ENCODE results near the gene RNFT1.
A peak's percentile ranks its signal among the peaks of the same experiment; 100 is the strongest.
"Not testable (repeated sequence)": the region's sequence is repeated elsewhere in the genome, so short reads cannot be mapped to it uniquely, and the experiment has no call there.

Gene RNFT1

GRCh38 chr17:59950049-59950448 is 14.5 kb downstream of the RNFT1 start:
- TF ChIP-seq EZH2phosphoT487 (IDR thresholded peaks at IDR 0.05; ENCODE audit: borderline replicate concordance, low read length) (no peak), CTCF (IDR thresholded peaks at IDR 0.05; ENCODE audit: low read depth, low read length, poor library complexity, severe bottlenecking) (no peak)
- Histone ChIP-seq H3K4me1 (ENCODE audit: control insufficient read depth, low read length) (peaks cover 64% of the 10 kb centered on the region), H3K27me3 (ENCODE audit: control insufficient read depth, low read length) (no peaks in the 10 kb centered on the region), H3K9me2 (replicated peaks; ENCODE audit: control insufficient read depth, low read length) (no peaks in the 10 kb centered on the region), H4K20me1 (ENCODE audit: control insufficient read depth, insufficient read depth, low read depth, low read length) (no peaks in the 10 kb centered on the region; the same call in 1 of the 2 replicates), H3K4me3 (ENCODE audit: low read length) (no peak overlapping the region), H3K27ac (ENCODE audit: low read depth, low read length) (no peak overlapping the region), H3K79me2 (ENCODE audit: control insufficient read depth, low read length) (peaks cover 10% of the 10 kb centered on the region), H3K9me3 (ENCODE audit: control insufficient read depth, insufficient read depth, low read length) (no peaks in the 10 kb centered on the region), H3F3A (ENCODE audit: control insufficient read depth, insufficient read depth) (peaks cover 13% of the 10 kb centered on the region), H3K36me3 (ENCODE audit: control insufficient read depth, low read length) (peaks cover 77% of the 10 kb centered on the region), H3K4me2 (ENCODE audit: low read length) (peak overlapping the region; percentile 49)

GRCh38 chr17:59947310-59947709 is 17.2 kb downstream of the RNFT1 start:
- H3K4me1 ChIP-seq (ENCODE audit: control insufficient read depth, low read length), result peaks cover 64% of the 10 kb centered on the region
- H3F3A ChIP-seq (ENCODE audit: control insufficient read depth, insufficient read depth), result peaks cover 11% of the 10 kb centered on the region
- H4K20me1 ChIP-seq (ENCODE audit: control insufficient read depth, insufficient read depth, low read depth, low read length); H3K9me2 ChIP-seq (replicated peaks; ENCODE audit: control insufficient read depth, low read length); H3K9me3 ChIP-seq (ENCODE audit: control insufficient read depth, insufficient read depth, low read length); H3K79me2 ChIP-seq (ENCODE audit: control insufficient read depth, low read length); H3K27me3 ChIP-seq (ENCODE audit: control insufficient read depth, low read length): not testable (repeated sequence)
- H3K36me3 ChIP-seq (ENCODE audit: control insufficient read depth, low read length), result peaks cover 76% of the 10 kb centered on the region
- H3K4me3 ChIP-seq (ENCODE audit: low read length), result peak overlapping the region; percentile 70
- peak overlapping the region; percentile 82 for H3K27ac ChIP-seq (ENCODE audit: low read depth, low read length)
- peak overlapping the region; percentile 87 for H3K4me2 ChIP-seq (ENCODE audit: low read length)

- H3K36me3 ChIP-seq (ENCODE audit: control insufficient read depth, low read length), result peaks cover 74% of the 10 kb centered on the region
- H3K79me2 ChIP-seq (ENCODE audit: control insufficient read depth, low read length); H3K9me3 ChIP-seq (ENCODE audit: control insufficient read depth, insufficient read depth, low read length); H3K9me2 ChIP-seq (replicated peaks; ENCODE audit: control insufficient read depth, low read length); H3K27me3 ChIP-seq (ENCODE audit: control insufficient read depth, low read length); H4K20me1 ChIP-seq (ENCODE audit: control insufficient read depth, insufficient read depth, low read depth, low read length): not testable (repeated sequence)
- peak overlapping the region; percentile 82 for H3K27ac ChIP-seq (ENCODE audit: low read depth, low read length)
- peaks cover 11% of the 10 kb centered on the region for H3F3A ChIP-seq (ENCODE audit: control insufficient read depth, insufficient read depth)
- peak overlapping the region; percentile 48 for H3K4me3 ChIP-seq (ENCODE audit: low read length)
- H3K4me2 ChIP-seq (ENCODE audit: low read length), result peak overlapping the region; percentile 87
- H3K4me1 ChIP-seq (ENCODE audit: control insufficient read depth, low read length), result peaks cover 61% of the 10 kb centered on the region
These were observed 18.1 kb downstream of the RNFT1 start for GRCh38 chr17:59946433-59946832.

GRCh38 chr17:59941131-59941530 is 23.4 kb downstream of the RNFT1 start:
- Histone ChIP-seq H3F3A (ENCODE audit: control insufficient read depth, insufficient read depth) (peaks cover 3% of the 10 kb centered on the region; the same call in 1 of the 2 replicates), H4K20me1 (ENCODE audit: control insufficient read depth, insufficient read depth, low read depth, low read length) (no peaks in the 10 kb centered on the region), H3K4me2 (ENCODE audit: low read length) (no peak overlapping the region), H3K27me3 (ENCODE audit: control insufficient read depth, low read length) (no peaks in the 10 kb centered on the region), H3K9me3 (ENCODE audit: control insufficient read depth, insufficient read depth, low read length) (no peaks in the 10 kb centered on the region), H3K9me2 (replicated peaks; ENCODE audit: control insufficient read depth, low read length) (no peaks in the 10 kb centered on the region), H3K4me3 (ENCODE audit: low read length) (no peak overlapping the region), H3K36me3 (ENCODE audit: control insufficient read depth, low read length) (peaks cover 65% of the 10 kb centered on the region), H3K79me2 (ENCODE audit: control insufficient read depth, low read length) (no peaks in the 10 kb centered on the region), H3K27ac (ENCODE audit: low read depth, low read length) (no peak overlapping the region), H3K4me1 (ENCODE audit: control insufficient read depth, low read length) (peaks cover 10% of the 10 kb centered on the region)
- no peak for TF ChIP-seq EZH2phosphoT487 (IDR thresholded peaks at IDR 0.05; ENCODE audit: borderline replicate concordance, low read length)

- H3K4me3 ChIP-seq (ENCODE audit: low read length); H3K4me2 ChIP-seq (ENCODE audit: low read length); H3K9me2 ChIP-seq (replicated peaks; ENCODE audit: control insufficient read depth, low read length); H4K20me1 ChIP-seq (ENCODE audit: control insufficient read depth, insufficient read depth, low read depth, low read length); H3K79me2 ChIP-seq (ENCODE audit: control insufficient read depth, low read length); H3K27me3 ChIP-seq (ENCODE audit: control insufficient read depth, low read length); H3K9me3 ChIP-seq (ENCODE audit: control insufficient read depth, insufficient read depth, low read length); H3K27ac ChIP-seq (ENCODE audit: low read depth, low read length); H3F3A ChIP-seq (ENCODE audit: control insufficient read depth, insufficient read depth); H3K4me1 ChIP-seq (ENCODE audit: control insufficient read depth, low read length): not testable (repeated sequence)
- peaks cover 64% of the 10 kb centered on the region for H3K36me3 ChIP-seq (ENCODE audit: control insufficient read depth, low read length)
These were observed 23.8 kb downstream of the RNFT1 start for GRCh38 chr17:59940697-59941096.

- peaks cover 68% of the 10 kb centered on the region for H3K36me3 ChIP-seq (ENCODE audit: control insufficient read depth, low read length)
These were observed 31.2 kb downstream of the RNFT1 start for GRCh38 chr17:59933317-59933716.

GRCh38 chr17:59930768-59931167 is 33.8 kb downstream of the RNFT1 start:
- H4K20me1 ChIP-seq (ENCODE audit: control insufficient read depth, insufficient read depth, low read depth, low read length); H3F3A ChIP-seq (ENCODE audit: control insufficient read depth, insufficient read depth); H3K9me2 ChIP-seq (replicated peaks; ENCODE audit: control insufficient read depth, low read length); H3K79me2 ChIP-seq (ENCODE audit: control insufficient read depth, low read length); H3K27ac ChIP-seq (ENCODE audit: low read depth, low read length); H3K4me2 ChIP-seq (ENCODE audit: low read length); H3K4me1 ChIP-seq (ENCODE audit: control insufficient read depth, low read length); H3K9me3 ChIP-seq (ENCODE audit: control insufficient read depth, insufficient read depth, low read length); H3K27me3 ChIP-seq (ENCODE audit: control insufficient read depth, low read length); H3K4me3 ChIP-seq (ENCODE audit: low read length): not testable (repeated sequence)
- H3K36me3 ChIP-seq (ENCODE audit: control insufficient read depth, low read length), result peaks cover 68% of the 10 kb centered on the region

More at GRCh38 chr17:59933317-59933716, 31.2 kb downstream of the RNFT1 start:
- not testable (repeated sequence) for H4K20me1 ChIP-seq (ENCODE audit: control insufficient read depth, insufficient read depth, low read depth, low read length); H3K4me1 ChIP-seq (ENCODE audit: control insufficient read depth, low read length); H3K79me2 ChIP-seq (ENCODE audit: control insufficient read depth, low read length); H3K9me3 ChIP-seq (ENCODE audit: control insufficient read depth, insufficient read depth, low read length); H3K4me3 ChIP-seq (ENCODE audit: low read length); H3K27ac ChIP-seq (ENCODE audit: low read depth, low read length); H3F3A ChIP-seq (ENCODE audit: control insufficient read depth, insufficient read depth); H3K27me3 ChIP-seq (ENCODE audit: control insufficient read depth, low read length); H3K4me2 ChIP-seq (ENCODE audit: low read length); H3K9me2 ChIP-seq (replicated peaks; ENCODE audit: control insufficient read depth, low read length)
